Neural cell (in vitro differentiated cells): ENCODE measurements around the gene SLC25A11.

ENCODE experiments used
- CTCF ChIP-seq: fragments of 450-650 bp; IDR thresholded peaks from 2 replicates; pipeline ENCODE4 v1.5.1; 2014; ENCODE audit warnings: antibody characterized with exemption, mild to moderate bottlenecking, moderate library complexity; ENCODE audit not compliant: poor library complexity, severe bottlenecking
- EP300 ChIP-seq: fragments of 450-650 bp; conservative IDR thresholded peaks from 2 replicates; pipeline ENCODE4 v1.6.1; 2014; ENCODE audit warnings: antibody characterized with exemption, mild to moderate bottlenecking, moderate library complexity; ENCODE audit not compliant: poor library complexity, severe bottlenecking
- EZH2 ChIP-seq: fragments of 200-600, 300-800 bp; shearing (Covaris generic), sonication (generic); IDR thresholded peaks from 2 replicates; pipeline ENCODE4 v1.6.1; 2014; ENCODE audit warnings: antibody characterized with exemption, low read length, borderline replicate concordance, mild to moderate bottlenecking; ENCODE audit not compliant: insufficient read depth, poor library complexity, severe bottlenecking
- POLR2AphosphoS5 ChIP-seq: IDR thresholded peaks from 2 replicates; pipeline ENCODE4 v1.6.1; 2012
- TAF1 ChIP-seq: IDR thresholded peaks from 2 replicates; pipeline ENCODE4 v1.6.1; 2012; ENCODE audit warnings: low read depth
- TF ChIP-seq, protein P1 (sequence below): IDR thresholded peaks from 2 replicates; pipeline ENCODE4 v1.6.1; 2012; ENCODE audit warnings: borderline replicate concordance

- TF ChIP-seq TAF1 (no peak), CTCF (no peak), POLR2AphosphoS5 (no peak), EP300 (no peak), EZH2 (no peak)
- TF ChIP-seq, protein P1, sequence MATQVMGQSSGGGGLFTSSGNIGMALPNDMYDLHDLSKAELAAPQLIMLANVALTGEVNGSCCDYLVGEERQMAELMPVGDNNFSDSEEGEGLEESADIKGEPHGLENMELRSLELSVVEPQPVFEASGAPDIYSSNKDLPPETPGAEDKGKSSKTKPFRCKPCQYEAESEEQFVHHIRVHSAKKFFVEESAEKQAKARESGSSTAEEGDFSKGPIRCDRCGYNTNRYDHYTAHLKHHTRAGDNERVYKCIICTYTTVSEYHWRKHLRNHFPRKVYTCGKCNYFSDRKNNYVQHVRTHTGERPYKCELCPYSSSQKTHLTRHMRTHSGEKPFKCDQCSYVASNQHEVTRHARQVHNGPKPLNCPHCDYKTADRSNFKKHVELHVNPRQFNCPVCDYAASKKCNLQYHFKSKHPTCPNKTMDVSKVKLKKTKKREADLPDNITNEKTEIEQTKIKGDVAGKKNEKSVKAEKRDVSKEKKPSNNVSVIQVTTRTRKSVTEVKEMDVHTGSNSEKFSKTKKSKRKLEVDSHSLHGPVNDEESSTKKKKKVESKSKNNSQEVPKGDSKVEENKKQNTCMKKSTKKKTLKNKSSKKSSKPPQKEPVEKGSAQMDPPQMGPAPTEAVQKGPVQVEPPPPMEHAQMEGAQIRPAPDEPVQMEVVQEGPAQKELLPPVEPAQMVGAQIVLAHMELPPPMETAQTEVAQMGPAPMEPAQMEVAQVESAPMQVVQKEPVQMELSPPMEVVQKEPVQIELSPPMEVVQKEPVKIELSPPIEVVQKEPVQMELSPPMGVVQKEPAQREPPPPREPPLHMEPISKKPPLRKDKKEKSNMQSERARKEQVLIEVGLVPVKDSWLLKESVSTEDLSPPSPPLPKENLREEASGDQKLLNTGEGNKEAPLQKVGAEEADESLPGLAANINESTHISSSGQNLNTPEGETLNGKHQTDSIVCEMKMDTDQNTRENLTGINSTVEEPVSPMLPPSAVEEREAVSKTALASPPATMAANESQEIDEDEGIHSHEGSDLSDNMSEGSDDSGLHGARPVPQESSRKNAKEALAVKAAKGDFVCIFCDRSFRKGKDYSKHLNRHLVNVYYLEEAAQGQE, result no peak
Measured at GRCh38 chr17:4948931-4949320, 9.1 kb upstream of the SLC25A11 start.
